Spleen (tissue), 7 donors: ENCODE data around the gene RXFP1.

ENCODE experiments used
- CTCF ChIP-seq, 11 experiments: fragments of 200-600 bp in 7 of 11; fragments of 450-650 bp in 4 of 11; sonication (generic) in 4 of 11; IDR thresholded peaks in 8 of 11; conservative IDR thresholded peaks in 3 of 11; 1 replicate in 7 of 11; 2 replicates in 4 of 11; pipeline versions ENCODE4 v1.4.0 to v1.8.0; 2016 to 2021; ENCODE audit warnings: antibody characterized with exemption in 11 of 11, inconsistent platforms in 4 of 11, mild to moderate bottlenecking in 1 of 11
- POLR2A ChIP-seq, 3 donors: fragments of 450-650 bp; IDR thresholded peaks; one replicate each; pipeline ENCODE4 v1.5.1; 2017; ENCODE audit warnings: antibody characterized with exemption in 3 of 3, mild to moderate bottlenecking in 1 of 3
- donor health status: DM: no; HTN: no; CAD: no; lungs with moderate emphysema.
- donor health status: DM: no; HTN: no; CAD: no.
- donor health status: DM: no; HTN: no; CAD: no.

GRCh38 chr4:158622251-158622650 lies 100.6 kb downstream of the RXFP1 start:
- TF ChIP-seq CTCF (IDR thresholded peaks at IDR 0.05 in 8 of 11, conservative IDR thresholded peaks at IDR 0.05 in 3 of 11), result no peak
- TF ChIP-seq POLR2A (IDR thresholded peaks at IDR 0.05), result no peak
